SW480 (cell line): ENCODE results near the gene SYT13.
A peak's percentile ranks its signal among the peaks of the same experiment; 100 is the strongest.

Experiments
- DNase-seq: peaks from one replicate; pipeline ENCODE4 v3.0.0-alpha.2; 2016; ENCODE audit warnings: low spot score

The SYT13 gene, protein sequence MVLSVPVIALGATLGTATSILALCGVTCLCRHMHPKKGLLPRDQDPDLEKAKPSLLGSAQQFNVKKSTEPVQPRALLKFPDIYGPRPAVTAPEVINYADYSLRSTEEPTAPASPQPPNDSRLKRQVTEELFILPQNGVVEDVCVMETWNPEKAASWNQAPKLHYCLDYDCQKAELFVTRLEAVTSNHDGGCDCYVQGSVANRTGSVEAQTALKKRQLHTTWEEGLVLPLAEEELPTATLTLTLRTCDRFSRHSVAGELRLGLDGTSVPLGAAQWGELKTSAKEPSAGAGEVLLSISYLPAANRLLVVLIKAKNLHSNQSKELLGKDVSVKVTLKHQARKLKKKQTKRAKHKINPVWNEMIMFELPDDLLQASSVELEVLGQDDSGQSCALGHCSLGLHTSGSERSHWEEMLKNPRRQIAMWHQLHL

DNA sequence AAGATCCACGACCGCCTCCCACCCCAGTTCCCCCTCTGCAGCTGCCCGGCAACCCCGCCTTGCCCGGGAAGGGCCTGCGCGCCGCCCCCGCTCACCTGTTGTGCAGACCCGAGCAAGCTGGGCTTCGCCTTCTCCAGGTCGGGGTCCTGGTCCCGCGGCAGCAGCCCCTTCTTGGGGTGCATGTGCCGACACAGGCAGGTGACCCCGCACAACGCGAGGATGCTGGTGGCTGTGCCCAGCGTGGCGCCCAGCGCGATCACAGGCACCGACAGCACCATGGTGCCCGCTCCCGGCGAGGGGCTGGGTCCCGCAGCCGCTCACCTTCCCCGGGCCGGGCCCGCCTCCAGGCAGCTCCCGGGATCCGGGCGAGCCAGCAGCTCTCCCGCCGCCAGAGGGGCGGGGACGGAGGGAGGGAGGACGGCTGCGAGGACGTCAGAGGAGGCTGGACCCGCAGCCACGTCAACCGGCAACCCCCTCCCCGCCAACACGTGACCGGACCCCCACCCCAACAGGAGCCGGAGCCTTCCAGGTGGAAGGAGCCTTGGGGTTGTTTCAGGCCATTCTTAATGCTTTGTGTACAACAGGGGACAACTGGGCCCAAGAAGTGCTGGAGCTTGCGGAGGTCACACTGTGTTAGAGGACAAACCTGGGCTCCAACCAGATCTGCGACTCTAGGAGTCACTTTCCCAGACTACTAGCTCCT, at the start of gene SYT13:
Gene SYT13, minus strand, starts transcription at position 412 of the 703 bp plus-strand sequence. Its CDS starts 134 bp downstream, at position 278.
- DNase-seq = no peak

GRCh38 chr11:45335434-45335833, 49.3 kb upstream of the SYT13 start:
- DNase-seq = no peak

GRCh38 chr11:45334836-45335235, 48.7 kb upstream of the SYT13 start:
- DNase-seq = no peak

GRCh38 chr11:45334410-45334809, 48.3 kb upstream of the SYT13 start:
- DNase-seq = no peak

DNA sequence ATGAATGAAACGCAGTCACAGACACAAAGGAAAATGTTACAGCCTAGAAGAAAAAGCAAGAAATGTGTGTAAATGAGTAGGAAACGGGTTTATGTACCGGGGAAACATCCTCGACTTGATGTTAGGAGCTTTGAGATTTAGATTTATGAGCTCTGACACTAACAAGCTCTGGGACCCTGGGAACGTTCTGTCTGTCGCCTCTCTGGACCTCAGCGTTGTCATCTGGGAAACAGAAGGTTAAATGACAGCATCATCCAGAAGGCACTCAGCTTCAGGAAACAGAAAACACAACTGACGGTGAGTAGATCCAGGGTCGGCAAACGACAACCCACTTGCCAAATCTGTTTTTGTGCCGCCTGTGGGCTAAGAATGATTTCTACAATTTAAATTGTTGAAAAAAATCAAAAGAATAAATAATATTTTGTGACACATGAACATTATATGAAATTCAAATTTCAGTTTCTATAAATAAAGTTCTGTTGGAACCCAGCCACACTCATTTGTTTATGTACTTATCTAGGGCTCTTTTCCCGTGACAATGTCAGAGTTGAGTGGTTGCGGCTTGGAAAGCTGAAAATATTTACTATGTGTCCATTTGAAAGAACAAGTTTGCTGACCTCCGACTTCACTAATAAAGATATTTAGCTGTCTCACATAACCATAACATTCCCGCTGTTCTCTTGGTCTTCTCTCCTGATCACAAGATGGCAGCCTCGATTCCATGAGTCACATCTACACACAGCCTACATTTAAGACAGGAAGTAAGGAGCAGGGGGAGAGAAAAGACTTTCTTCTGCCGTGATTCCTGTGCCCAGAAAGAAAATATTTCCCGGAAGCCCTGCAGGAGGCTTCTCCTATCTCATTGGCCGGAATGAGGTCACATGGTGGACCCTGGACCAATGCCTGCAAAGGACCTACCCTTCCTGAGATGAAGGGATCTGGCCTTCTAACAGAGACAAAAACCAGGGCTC, 47.1 kb upstream of the SYT13 start:
- peak; percentile 14 for DNase-seq

- peak; percentile 55 for DNase-seq
Observed at GRCh38 chr11:45332276-45332934, 46.3 kb upstream of the SYT13 start.

DNA sequence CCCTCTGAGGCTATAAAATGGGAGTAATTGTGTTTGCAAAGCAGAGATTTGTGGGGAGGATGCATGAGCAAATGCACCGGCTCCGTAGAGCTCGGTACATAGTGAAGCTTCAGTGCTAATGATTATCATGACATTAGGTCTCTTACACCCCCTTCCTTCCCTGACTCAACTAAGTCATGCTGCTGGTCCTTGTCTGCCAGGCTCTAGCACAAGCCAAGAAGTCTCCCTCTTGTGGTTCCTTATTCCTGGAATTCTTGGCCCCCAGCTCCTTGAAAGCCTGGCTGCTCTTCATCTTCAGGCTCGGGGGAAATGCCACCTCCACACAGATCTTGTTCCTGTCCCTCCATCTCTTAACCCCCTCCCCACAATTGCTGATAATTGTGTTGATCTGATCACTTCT, 45.7 kb upstream of the SYT13 start:
- no peak for DNase-seq

- DNase-seq = no peak
Observed at GRCh38 chr11:45328726-45329125, 42.6 kb upstream of the SYT13 start.

DNA sequence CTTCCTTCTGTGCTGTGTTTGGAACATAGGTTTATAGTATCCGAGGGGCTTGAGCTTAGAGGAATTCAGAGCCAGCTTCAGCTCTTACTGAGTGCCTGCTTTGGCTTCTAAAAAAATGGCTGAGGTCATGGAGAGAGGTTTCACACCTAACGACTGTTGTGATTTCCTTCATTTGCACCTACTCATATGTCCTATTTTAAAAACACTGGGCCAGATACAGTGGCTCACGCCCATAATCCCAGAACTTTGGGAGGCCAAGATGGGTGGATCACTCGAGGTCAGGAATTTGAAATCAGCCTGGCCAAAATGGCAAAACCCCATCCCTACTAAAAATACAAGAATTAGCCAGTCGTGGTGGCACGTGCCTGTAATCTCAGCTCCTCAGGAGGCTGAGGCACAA, 38.3 kb upstream of the SYT13 start:
- no peak for DNase-seq

GRCh38 chr11:45323601-45324249, 37.6 kb upstream of the SYT13 start:
- DNase-seq = no peak

GRCh38 chr11:45322891-45323600, 36.9 kb upstream of the SYT13 start:
- no peak for DNase-seq

GRCh38 chr11:45322111-45322705, 36.1 kb upstream of the SYT13 start:
- DNase-seq = no peak

- no peak for DNase-seq
Observed at GRCh38 chr11:45321669-45322068, 35.5 kb upstream of the SYT13 start.

DNA sequence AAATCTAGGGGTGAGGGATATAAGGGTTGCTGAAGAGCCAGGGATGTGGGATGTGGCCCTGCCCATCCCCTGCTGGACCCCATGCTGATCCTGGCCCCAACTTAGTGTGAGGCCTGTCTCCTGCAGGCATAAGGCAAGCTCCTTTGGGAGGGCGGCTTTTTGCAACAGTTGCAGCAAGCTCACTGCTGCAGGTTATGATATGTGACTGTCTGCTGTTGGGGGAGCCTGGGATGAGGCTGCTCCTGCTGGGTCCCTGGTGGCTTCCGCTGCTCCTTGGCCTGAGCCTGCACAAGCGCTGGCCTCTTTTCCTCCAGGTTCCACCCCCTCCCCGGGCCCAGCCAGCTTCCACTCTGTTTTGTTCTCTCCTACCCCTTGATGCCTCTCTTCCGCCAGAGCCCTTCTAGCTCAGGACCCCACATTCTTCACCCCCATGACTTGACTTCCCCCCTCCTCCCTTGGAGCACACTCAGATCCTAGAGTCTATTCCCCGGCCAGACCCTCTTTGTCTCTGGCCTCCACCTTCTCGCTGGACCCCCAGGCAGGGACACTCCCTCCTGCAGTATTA, 35.0 kb upstream of the SYT13 start:
- no peak for DNase-seq

- no peak for DNase-seq
Observed at GRCh38 chr11:45320371-45320770, 34.2 kb upstream of the SYT13 start.

DNA sequence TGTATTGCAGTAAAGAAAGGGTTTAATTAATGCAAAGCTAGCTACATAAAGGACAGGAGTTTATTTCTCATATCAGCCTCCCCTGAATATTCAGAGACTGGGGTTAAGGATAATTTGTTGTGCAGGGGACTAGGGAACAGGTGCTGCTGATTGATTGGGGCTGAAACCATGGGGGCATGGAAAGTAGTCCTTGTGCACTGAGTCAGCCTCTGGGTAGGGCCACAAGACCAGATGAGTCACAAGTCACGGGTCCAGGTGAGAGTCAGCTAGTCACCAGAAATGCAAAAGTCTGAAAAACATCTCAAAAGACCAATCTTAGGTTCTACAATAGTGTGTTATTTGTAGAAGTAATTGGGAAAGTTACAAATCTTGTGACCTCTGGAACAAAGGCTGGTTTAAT, 32.9 kb upstream of the SYT13 start:
- no peak for DNase-seq

GRCh38 chr11:45318516-45318915, 32.4 kb upstream of the SYT13 start:
- no peak for DNase-seq

DNA sequence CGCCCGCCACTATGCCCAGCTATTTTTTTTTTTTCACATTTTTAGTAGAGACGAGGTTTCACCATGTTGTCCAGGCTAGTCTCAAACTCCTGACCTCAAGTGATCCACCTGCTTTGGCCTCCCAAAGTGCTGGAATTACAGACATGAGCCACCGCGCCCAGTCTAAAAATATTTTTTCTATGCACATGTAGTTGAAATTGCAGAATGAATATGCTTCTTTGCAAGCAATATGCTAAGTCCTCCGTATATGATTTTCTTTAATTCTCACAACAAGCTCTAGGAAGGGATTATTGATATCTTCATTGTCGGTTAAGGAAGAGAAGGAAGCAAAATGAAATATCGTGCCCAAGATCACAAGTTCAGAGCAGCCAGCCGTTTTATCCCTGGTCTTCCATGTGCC, 30.1 kb upstream of the SYT13 start:
- DNase-seq = no peak

DNA sequence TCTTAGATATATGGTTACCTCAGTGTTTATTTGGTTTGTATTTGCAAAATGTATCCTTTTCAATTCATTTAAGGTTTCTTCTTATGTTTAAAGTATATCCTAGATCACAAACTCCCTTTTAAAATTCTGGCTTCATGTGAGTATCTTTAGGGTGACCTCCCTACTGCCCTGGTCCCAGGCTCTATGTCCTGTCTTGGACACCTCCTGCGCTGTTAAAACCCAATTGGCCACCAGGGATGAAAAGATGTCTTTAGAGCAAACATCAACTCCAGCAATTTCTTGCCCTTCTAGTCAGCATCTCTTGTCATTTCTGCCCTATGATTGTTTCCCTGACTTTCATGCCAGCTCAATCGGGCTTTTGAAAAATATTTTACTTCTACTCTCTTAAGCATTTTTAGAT, 28.8 kb upstream of the SYT13 start:
- DNase-seq = no peak
